GM19468 (cell line): ENCODE results near the gene STAB1.

Experiments
- ATAC-seq: cut with Tn5 transposase; IDR thresholded peaks from one replicate; pipeline ENCODE4 v1.9.1; 2021; ENCODE audit warnings: mild to moderate bottlenecking, moderate library complexity, moderate number of reproducible peaks; ENCODE audit not compliant: unreplicated experiment; ENCODE audit errors: extremely low read depth

The STAB1 gene

DNA sequence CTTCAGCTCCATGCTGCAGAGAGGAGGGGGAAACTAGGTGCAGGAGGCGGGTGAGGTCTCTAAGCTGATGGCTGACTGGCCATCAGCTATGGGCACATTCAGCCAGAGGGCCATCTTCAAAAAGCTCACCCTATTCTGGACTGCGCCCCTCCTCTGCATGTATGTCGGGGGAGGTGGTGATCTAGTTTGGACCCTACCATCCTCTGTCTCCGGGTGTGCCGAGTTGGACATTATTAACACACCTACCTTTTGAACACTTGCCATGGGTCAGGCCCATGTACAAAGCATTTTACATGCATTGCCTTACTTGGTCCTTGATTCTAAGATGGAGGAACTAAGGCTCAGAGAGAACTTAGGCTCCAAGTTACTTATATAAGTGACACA lies 38.3 kb upstream of the STAB1 start:
- no peak for ATAC-seq

DNA sequence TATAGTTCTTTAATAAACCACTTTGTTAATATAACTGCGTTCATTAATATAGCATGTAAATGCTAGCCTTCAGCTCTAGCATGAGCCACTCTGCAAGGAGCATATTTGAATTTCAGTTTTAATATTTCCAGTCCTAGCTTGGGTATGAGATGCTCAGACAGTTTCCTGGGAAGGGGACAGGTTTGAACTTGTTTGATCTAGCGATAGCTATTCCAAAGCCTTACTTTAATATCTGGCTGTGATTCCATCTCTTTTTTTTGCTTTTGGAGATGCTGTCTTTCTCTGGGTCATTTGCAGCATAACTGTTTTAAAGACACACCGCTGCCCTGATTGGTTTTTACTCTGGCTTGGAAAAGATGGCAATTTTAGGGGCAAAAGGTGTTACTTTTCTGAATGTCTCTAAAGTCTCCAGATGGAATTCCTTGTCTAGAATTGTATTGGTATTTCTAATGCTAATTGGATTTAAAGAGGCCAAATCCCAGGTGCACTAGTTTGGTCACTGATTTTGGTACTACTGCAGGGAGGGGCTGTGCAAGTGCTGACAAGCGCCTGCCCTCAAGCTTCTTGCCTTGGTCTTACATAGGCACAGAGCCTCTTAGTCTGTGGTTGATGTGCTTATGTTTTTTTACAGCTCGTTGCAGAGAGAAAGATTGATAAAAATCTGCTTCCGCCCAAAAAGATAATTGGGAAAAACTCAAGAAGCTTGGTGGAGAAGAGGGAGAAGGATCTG lies 36.9 kb upstream of the STAB1 start:
- no peak for ATAC-seq

DNA sequence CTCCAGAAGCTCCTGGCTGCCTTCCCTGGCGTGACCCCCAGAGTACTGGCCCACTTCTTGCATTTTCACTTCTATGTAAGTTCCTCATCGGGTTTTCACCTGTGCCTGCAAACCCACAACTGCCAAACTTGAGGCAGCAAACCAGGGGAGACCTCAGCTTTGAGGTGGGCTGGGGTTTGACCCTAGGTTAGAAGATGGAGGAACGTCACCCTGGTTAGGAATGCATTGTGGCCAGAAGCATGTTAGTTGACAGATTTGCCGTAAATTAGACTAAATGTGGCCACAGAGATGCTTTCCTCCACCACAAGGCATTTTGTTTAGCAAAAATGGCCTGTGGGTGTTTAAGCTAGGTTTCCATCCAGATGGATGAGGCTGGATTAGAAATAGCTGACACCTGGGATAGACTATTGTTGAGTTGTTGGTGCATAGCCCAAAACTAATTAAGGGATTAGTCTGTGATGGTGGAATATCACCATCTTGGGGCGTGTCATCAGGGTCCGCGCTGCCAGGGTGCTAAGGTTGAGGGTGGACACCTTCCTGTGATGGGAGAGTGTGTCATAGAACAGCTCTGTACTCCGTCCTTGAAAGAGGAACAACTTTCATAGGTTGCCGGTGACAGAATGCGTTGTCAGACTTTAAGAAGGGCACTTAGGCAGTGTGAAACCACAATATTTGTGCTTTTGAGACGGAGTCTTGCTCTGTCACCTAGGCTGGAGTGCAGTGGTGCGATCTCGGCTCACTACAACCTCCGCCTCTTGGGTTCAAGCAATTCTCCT lies 36.2 kb upstream of the STAB1 start:
- ATAC-seq = no peak

DNA sequence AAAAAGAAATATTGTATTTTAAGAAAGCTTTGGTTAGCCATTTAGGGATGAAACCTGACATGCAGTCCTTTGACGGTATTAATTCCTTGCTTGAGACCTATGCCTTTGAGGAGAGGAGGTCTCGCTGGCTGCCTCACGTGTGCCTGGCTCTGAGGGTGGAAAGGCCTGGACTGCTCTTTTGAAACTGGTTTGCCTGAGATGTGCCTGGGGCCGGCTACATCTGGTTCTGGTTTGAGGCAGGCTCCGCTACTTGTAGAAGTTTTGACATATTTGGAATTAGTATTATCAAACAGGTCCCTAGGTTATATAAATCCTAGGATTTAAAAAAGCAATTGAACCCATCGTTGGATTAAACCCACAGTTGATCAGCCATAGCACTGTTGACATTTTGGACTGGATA lies 33.3 kb upstream of the STAB1 start:
- no peak for ATAC-seq

DNA sequence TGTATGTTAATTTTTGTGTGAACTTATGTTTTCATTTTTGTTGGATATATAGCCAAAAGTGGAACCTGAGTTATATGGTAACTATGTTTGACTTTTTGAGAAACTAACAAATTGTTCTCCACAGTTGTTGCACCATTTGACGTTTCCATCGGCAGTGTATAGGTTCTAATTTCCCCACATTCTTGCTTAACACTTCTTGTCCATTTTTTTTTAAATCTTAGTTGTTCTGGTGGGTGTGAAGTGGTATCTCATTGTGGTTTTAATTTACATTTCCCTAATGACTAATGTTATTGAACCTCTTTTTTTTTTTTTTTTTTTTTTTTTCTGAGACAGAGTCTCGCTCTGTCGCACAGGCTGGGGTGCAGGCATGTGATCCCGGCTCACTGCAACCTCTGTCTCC lies 31.7 kb upstream of the STAB1 start:
- no peak for ATAC-seq

DNA sequence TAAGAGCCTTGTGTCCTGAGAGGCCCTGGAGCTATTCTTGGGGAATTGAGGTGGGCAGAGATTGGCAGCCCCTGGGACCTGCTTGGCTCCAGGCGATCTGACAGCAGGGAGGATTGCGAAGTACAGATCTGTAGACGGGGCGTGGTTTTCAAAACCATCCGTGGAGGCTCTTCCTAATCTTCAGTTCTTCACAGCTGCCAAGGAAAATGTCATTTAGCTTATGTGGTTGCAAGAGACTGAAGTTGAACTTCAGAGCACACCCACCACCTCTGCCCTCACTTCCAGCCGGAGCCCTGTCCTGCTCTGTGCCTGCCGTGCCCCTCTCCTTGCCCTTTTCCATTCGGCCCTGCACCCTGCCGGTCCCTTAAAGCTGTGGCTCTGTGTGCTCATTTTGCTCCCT lies 26.8 kb upstream of the STAB1 start:
- ATAC-seq = no peak

DNA sequence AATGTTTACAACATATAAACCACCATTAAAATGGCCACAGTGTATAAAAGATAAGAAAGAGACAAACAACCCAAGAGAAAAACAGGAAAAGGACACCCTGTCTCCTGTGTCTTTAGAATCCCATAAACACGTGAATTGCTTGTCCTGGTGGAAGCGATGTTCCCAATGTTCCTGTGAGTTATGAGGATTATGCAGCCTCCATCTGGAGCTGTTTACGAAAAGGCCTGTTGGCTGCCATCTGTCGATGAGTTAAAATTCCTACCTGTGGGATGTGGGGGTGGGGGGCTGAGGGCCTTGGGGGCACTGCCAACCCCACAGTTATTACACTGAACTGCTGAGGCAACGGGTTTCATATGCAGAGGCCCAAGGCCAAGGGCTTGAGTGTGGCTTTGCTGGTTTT lies 26.1 kb upstream of the STAB1 start:
- ATAC-seq = no peak

DNA sequence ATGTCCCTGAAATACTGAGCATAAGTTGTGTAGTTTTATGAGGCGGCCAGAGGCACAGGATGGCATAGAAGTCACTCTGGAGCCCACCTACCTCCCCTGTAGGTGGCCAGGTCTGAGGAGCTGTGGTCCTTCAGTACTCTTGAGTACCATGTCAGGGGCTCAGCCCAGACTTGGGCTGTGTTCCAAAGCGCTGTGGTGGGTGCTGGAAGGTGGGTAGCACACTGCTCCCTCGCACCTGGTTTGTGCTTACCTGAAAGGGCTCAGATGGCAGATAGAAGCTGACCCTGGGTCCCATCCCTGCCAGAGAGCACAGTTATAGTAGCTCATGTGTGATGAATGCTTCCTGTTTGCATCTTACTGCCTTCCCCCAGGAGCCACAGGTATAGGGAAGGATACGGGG lies 24.2 kb upstream of the STAB1 start:
- no peak for ATAC-seq

DNA sequence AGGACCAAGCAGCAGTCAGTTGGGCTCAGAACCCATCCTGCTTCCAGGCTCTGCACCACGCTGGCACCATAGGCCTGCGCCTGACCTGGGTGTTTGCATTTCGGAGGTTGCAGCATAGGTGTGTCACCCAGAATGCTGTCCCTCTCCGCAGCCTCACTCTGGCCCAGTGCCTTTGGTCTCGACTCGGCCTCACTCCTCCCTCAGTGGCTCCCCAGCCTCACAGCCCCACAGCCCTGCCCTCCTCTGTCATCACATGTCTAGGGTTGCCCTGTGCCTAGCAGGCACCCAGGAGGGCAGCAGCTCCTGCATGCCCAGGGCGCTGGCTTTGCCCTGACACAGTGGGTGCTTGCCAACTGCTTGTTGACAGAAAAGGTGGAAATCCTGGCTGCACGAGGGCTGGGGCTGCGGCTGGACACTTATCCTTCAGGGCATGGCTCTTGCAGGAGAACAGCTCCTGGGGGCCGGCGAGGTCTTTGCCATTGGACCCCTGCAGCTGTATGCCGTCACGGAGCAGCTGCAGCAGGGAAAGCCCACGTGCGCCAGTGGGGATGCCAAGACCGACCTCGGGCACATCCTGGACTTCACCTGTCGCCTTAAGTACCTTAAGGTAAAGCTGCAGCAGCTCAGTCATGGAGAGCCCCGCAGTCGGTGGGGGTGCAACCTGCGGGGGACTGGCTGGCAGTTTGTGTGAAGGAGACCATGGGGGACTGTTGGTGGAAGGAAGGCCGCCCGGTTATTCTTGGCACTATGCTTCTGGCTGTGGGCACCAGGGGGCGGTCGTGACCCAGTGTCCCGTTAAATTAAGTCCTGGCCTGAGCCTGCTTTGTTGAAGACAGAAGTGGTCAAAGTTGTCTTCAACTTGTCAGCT lies 23.5 kb upstream of the STAB1 start:
- ATAC-seq = no peak

DNA sequence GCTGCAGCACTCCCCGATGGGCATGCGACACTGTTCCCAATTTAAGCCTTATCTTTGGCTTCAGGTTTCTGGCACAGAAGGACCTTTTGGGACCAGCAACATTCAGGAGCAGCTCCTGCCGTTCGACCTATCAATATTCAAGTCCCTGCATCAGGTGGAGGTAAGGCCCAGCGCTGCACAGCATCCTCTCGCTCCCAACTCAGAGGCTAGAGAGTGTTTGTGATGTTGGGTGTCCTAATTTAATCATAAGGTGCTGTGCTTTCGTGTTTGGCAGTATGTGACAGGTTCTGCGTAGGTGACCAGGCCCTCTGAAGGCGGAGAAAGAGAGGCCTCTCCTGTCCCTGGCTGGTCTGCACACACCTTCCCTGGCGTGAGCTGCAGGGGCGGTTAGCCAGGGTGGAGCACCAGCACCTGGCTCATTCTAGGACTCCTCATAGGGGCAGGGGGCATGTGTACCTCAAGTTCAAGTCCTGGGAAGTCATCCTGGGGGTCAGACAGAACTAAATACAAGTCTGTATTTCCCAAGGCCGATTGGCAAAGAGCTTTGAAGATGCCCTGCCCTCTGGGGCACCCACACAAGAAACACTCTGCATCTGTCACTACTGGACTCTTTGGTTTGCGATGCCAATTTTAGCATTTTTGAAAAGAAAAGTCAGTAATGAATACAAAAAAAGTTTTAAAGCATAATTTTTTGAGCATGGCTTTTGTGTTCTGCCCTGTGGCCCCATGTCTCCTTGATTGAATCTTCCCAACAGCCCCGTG lies 22.7 kb upstream of the STAB1 start:
- ATAC-seq = no peak

DNA sequence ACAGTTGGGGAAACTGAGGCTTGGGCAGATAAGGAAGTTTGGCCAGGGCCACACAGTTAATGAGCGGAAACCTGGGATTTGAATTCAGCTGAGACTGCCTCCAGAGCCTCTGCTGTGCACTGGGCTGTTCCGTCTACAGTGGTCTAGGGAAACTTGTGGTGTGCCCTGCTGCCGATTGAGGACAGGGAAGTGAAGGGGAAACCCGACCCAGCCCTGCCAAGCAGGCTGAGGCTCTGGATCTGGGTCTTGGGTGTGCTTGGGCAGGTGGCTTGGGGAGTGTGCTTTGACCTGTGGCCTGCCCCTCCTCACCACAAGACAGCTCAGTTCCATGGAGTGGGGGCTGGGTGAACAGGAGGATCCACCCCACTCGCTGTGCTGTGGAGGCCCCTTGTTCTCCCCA lies 22.1 kb upstream of the STAB1 start:
- no peak for ATAC-seq

DNA sequence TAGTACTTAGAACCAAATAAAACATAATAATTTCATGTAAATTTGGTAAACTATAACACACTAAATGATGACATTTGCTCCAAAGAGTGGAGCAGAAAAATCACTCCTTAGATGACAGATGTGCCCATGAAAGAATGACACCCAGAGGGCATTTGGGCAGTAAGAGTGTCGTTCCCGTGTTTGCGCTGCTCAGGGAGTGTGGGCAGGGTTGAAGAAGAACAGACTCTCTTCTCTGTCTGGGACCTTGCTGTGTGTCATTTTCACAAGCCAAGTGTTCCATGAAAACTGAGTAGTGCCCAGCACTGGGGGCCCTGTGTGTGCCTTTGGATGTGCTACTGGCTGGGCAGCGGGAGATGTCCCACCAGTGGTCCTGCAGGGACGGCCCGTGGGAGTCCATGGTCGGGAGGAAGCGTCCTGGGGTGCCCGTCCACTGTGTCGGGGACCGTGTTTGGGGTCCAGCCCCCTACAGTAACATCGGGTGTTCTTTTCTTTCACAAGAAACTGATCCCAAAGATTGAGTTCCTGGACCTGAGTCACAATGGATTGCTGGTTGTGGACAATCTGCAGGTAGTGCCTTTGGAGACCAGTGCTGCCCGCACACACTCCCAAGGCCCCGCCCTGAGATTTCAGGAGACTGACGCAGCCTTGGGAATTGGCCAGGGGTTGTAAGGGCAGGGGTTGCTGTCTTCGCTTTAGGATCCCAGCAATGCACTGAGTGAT lies 17.9 kb upstream of the STAB1 start:
- no peak for ATAC-seq

DNA sequence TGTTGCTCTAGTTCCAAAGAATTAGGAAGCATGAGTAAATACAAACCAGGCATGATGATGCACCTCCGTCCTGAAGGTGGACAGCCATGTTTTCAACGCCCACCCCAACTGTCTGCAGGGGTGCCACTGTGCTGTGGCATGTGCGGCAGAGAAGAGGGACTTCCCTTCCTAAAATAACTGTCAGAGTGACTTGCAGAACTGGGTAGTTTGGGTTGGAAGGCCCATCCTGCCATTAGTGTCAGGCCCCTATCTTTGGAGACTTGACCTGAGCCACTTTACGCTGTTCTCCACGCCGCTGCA lies 17.4 kb upstream of the STAB1 start:
- ATAC-seq = no peak

DNA sequence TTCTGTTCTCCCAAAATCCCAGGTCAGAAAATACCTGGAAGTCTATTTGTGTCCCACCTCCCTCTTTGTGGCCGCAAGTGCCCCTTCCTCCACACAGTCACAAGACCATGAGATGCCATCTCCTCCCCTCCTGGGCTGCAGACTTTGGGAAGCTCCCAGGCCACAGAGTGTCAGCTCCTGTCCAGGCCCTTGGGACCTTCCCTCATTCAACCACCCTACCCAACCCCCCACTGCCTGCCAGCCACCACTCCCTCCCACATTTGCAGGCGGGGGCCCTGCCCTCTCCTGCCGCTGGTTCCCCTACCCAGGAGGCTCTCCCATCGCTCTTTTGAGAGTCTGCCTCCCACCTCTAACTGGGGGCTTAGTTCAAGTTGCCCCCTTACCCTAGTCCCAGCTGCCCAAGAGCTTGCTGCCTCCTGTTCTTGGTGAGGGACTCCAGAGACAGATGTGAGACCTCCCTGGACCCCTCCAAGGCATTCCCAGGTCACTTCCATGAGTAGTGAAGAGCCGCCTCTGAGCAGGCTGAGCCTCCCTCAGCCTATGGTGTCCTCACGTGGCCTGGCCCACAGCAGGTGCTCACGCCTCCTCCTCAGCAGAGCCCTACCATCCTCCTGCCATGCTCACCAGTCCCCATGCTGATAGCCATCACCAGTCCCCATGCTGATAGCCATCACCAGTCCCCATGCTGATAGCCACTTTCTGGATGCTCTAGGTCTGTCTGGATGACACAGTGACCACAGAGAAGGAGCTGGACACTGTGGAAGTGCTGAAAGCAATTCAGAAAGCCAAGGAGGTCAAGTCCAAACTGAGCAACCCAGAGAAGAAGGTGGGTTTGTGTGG lies 15.9 kb upstream of the STAB1 start:
- ATAC-seq = no peak

DNA sequence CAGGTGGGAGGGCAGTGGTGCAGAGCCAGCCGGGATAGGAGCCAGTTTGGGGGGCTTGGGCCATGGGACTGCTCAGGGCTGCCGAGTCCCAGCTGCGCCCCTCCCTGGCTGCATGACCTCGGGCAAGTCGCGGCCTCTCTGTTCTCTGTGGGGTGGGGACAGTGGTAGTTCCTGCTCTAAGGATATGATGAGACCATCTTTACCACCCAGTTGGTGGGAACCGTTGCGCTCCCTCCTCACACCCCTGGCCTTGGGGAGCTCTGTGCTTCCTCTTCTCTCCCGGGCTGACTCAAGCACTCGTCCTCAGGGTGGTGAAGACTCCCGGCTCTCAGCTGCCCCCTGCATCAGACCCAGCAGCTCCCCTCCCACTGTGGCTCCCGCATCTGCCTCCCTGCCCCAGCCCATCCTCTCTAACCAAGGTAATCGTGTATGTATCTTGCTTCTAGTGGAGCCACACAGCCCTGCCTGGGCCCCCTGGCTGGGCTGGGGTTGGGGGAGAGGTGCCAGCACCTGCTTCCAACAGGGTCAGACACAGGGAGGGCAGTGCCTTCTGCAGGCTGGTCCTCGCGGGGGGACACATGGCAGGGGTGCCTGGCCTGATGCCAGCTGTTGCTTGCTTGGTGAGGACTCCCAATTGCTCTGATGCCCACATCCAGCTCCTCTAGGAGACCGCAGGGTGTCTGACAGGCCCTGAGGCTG lies 15.1 kb upstream of the STAB1 start:
- no peak for ATAC-seq

DNA sequence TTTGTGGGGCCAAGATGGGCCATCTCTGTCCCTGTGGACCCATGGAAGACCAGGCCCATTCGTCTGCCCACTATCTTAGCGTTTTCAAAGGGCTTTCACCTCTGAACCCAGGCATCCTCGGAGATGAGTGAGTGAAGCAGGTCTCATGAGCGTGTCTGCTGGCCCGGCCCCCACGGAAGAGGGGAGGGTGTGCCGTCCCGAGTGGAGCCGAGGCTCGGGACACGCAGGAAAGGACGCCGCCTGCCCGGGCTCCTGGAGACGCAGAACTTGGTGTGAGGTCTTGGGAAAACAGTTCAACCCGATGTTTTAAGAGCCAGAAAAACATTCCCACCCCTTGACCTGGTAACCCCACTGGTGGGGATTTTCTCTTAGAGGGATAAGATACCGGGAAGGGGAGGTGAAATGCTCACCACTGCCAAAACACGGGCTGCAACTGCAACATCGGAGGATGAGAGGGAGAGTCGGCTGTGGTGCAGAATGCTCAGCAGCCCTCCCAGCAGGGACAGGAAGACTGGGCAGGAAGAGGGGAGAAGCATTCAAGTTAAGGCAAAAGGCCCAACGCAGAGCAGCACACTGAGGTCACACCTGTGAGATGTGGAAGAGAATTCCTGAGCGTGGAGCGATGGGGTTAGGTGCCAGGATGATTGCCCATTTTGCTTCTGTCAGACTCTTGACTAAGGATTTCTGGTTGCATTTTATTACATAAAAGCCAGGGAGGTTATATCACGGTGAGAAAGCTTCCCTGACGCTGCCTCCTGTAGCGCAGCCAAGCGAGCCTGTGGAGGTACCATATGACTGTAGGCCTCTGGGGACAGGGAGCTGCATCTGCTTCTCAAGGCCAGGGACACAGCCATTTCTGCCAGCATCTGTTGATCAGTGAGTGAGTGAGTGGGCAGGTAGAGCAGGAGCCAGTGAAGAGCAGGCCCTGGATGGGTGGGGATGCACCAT lies 14.1 kb upstream of the STAB1 start:
- no peak for ATAC-seq

DNA sequence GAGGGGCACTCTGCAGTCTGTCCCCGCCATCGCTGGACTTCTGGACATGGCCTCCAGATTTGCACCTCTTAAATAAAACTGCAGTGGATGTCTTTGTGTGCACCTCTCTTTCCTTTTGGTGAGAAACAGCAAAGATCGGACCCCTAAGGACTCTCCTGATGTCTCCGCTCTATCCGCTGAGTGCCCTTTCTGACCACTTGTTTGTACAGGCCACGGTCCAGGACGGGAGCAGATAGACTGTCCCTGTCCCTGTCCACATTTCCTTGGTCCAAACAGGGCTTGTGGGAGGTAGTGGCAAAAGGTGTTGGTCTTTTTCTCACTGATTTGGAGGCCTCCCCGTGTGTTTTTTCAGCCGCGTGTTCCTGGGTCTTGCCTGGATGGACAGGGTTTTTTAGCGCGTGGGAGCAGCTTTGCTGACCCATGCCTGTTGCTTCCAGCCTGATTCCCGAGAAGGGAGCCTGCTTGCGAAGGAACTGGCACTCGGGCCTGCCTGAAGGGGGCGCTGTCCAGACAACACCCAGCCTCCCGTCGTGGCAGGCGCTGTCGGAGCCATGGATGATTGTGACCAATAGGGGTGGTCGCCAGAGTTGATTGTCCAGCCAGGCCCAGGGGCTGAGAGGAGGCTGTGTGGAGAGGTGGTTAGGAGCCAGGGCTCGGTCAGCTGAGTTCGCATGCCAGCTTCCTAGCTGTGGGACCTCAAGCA lies 13.2 kb upstream of the STAB1 start:
- ATAC-seq = no peak
